Subcutaneous adipose tissue (tissue), 4 donors: ENCODE measurements around the gene KRTAP1-3. TPM values are rescaled to one million over a fixed set of nuclear protein-coding genes. Genes with fewer than 3 reads are reported as not detected.
"Not testable (repeated sequence)": the region's sequence is repeated elsewhere in the genome, so short reads cannot be mapped to it uniquely, and the experiment has no call there.

ENCODE experiments used
- CTCF ChIP-seq: fragments of 450-650 bp; IDR thresholded peaks from one replicate; pipeline ENCODE4 v1.5.1; 2016; ENCODE audit warnings: low read depth, mild to moderate bottlenecking, control low read depth, antibody characterized with exemption, moderate library complexity
- total RNA-seq, 4 donors: library from RNA; depleted of rRNA; stranded (reverse); fragments of >200 nt; gene quantifications; one replicate each; pipeline ENCODE4 v1.1.0, GENCODE V29; 2016

Gene KRTAP1-3, protein sequence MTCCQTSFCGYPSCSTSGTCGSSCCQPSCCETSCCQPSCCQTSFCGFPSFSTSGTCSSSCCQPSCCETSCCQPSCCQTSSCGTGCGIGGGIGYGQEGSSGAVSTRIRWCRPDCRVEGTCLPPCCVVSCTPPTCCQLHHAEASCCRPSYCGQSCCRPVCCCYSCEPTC
- not detected for total RNA-seq

DNA sequence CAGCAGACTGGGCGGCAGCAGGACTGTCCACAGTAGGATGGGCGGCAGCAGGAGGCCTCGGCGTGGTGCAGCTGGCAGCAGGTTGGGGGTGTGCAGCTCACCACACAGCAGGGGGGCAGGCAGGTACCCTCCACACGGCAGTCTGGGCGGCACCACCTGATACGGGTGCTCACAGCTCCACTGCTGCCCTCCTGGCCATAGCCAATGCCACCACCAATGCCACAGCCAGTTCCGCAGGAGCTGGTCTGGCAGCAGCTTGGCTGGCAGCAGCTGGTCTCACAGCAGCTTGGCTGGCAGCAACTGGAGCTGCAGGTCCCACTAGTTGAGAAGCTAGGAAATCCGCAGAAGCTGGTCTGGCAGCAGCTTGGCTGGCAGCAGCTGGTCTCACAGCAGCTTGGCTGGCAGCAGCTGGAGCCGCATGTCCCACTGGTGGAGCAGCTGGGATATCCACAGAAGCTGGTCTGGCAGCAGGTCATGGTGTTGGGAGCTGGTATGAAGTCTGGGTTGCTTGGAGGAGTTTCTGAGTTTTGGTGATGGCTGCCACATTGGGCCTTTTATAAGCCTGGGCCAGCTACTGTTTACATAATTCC, at the start of gene KRTAP1-3:
TSS of gene KRTAP1-3 (minus strand) at position 529 of the 590 bp plus-strand sequence. CDS start at position 476, 53 bp downstream.
- not testable (repeated sequence) for TF ChIP-seq CTCF

GRCh38 chr17:41084100-41084856, 49.6 kb upstream of the KRTAP1-3 start, which contains the start of gene KRTAP4-7:
Gene KRTAP4-7 (plus strand): TSS chr17:41084150. CDS start chr17:41084207, 57 bp downstream.
- TF ChIP-seq CTCF, result not testable (repeated sequence)

GRCh38 chr17:41082626-41083025, 48.0 kb upstream of the KRTAP1-3 start:
- no peak for TF ChIP-seq CTCF

GRCh38 chr17:41076788-41077187, 42.1 kb upstream of the KRTAP1-3 start:
- no peak for TF ChIP-seq CTCF

GRCh38 chr17:41073676-41074075, 39.0 kb upstream of the KRTAP1-3 start:
- no peak for TF ChIP-seq CTCF

GRCh38 chr17:41071606-41072360, 37.1 kb upstream of the KRTAP1-3 start:
- TF ChIP-seq CTCF, result no peak
